Large intestine (tissue), 3 donors: ENCODE measurements around the gene DLG1. TPM values are rescaled to one million over a fixed set of nuclear protein-coding genes. Genes with fewer than 3 reads are reported as not detected.
"Not testable (repeated sequence)": the region's sequence is repeated elsewhere in the genome, so short reads cannot be mapped to it uniquely, and the experiment has no call there.

ENCODE experiments used
- DNase-seq, 2 donors: peaks; one replicate each; pipeline versions ENCODE4 v3.0.0 to v3.0.0-alpha.2; 2013
- H3K27ac ChIP-seq: one replicate; pipeline ENCODE4 v1.5.1; 2013; ENCODE audit warnings: low read length
- H3K27me3 ChIP-seq: 2 replicates; pipeline ENCODE4 v1.6.1; 2013; ENCODE audit warnings: low read length; ENCODE audit not compliant: control insufficient read depth, insufficient read depth
- H3K36me3 ChIP-seq: 2 replicates; pipeline ENCODE4 v1.6.1; 2013; ENCODE audit warnings: low read length; ENCODE audit not compliant: control insufficient read depth, insufficient read depth
- H3K4me1 ChIP-seq: one replicate; pipeline ENCODE4 v1.6.1; 2013; ENCODE audit warnings: low read length; ENCODE audit not compliant: control insufficient read depth, insufficient read depth
- H3K4me3 ChIP-seq: one replicate; pipeline ENCODE4 v1.5.1; 2013; ENCODE audit warnings: low read length
- H3K9me3 ChIP-seq: one replicate; pipeline ENCODE4 v1.6.1; 2013; ENCODE audit warnings: mild to moderate bottlenecking, low read depth, low read length, moderate library complexity; ENCODE audit not compliant: control insufficient read depth
- WGBS: methylation state at CpG from one replicate; pipeline ENCODE4 v1.1.5; 2013; ENCODE audit warnings: low lambda C conversion rate; ENCODE audit not compliant: insufficient coverage; 5-methylcytosine and 5-hydroxymethylcytosine counted together
- polyA plus RNA-seq: library from polyadenylated mRNA; unstranded; fragments of 120-200 nt; gene quantifications from one replicate; pipeline ENCODE4 v1.2.1, GENCODE V29; 2013

DLG1 gene
- polyA plus RNA-seq, 1 donor, result 74.5 TPM

- peaks cover 29% of the 10 kb centered on the region for H3K36me3 ChIP-seq
- no peak for DNase-seq
- no peaks in the 10 kb centered on the region for H3K4me1 ChIP-seq
- H3K27me3 ChIP-seq, result no peaks in the 10 kb centered on the region
- no peaks in the 10 kb centered on the region for H3K9me3 ChIP-seq
- no peak overlapping the region for H3K4me3 ChIP-seq
- 89% methylated on average over 1 of the region's 4 CpGs for WGBS
- no peak overlapping the region for H3K27ac ChIP-seq
These were observed 213.3 kb downstream of the DLG1 start for GRCh38 chr3:197085137-197085536.

DNA sequence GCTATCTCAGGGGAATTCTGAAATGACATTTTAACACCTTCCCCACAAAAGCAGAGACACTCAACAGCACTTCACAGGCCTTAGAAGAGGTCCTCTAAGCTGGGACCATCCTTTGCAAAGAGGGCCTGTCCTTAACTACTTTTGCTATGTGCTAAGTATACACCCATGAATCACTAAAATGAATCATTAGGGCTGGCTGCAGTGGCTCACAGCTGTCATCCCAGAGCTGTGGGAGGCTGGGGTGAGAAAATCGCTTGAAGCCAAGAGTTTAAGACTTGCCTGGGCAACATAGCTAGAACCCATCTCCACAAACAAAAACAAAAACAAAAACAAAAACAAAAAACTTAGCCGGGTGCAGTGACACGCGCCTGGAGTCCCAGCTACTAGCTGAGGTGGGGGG is 214.9 kb downstream of the DLG1 start:
- H3K4me3 ChIP-seq, result no peak overlapping the region
- H3K27ac ChIP-seq, result no peak overlapping the region
- peaks cover 22% of the 10 kb centered on the region for H3K36me3 ChIP-seq
- no CpG with 5 or more reads among the region's 4 CpGs for whole genome bisulfite sequencing
- no peaks in the 10 kb centered on the region for H3K9me3 ChIP-seq
- no peaks in the 10 kb centered on the region for H3K4me1 ChIP-seq
- DNase-seq, result no peak
- H3K27me3 ChIP-seq, result no peaks in the 10 kb centered on the region

- no peak for DNase-seq
- Histone ChIP-seq H3K27ac (no peak overlapping the region), H3K27me3 (no peaks in the 10 kb centered on the region), H3K36me3 (peaks cover 20% of the 10 kb centered on the region), H3K4me1 (no peaks in the 10 kb centered on the region), H3K4me3 (no peak overlapping the region), H3K9me3 (no peaks in the 10 kb centered on the region)
- WGBS, result 67% methylated on average over 1 of the region's 2 CpGs
These were observed 215.5 kb downstream of the DLG1 start for GRCh38 chr3:197082871-197083270.

GRCh38 chr3:197080344-197080743 is 218.1 kb downstream of the DLG1 start:
- no peaks in the 10 kb centered on the region for H3K4me1 ChIP-seq
- no peak for DNase-seq
- WGBS, result no CpG with 5 or more reads among the region's 10 CpGs
- no peaks in the 10 kb centered on the region for H3K9me3 ChIP-seq
- H3K4me3 ChIP-seq, result no peak overlapping the region
- H3K36me3 ChIP-seq, result peaks cover 30% of the 10 kb centered on the region
- no peak overlapping the region for H3K27ac ChIP-seq
- H3K27me3 ChIP-seq, result no peaks in the 10 kb centered on the region

GRCh38 chr3:197076415-197076814 is 222.0 kb downstream of the DLG1 start:
- H3K4me1 ChIP-seq, result no peaks in the 10 kb centered on the region
- peaks cover 22% of the 10 kb centered on the region for H3K36me3 ChIP-seq
- WGBS, result 96% methylated on average over 4 of the region's 4 CpGs
- H3K27me3 ChIP-seq, result no peaks in the 10 kb centered on the region
- no peaks in the 10 kb centered on the region for H3K9me3 ChIP-seq
- no peak overlapping the region for H3K4me3 ChIP-seq
- DNase-seq, result no peak
- no peak overlapping the region for H3K27ac ChIP-seq

- H3K27ac ChIP-seq, result no peak overlapping the region
- H3K9me3 ChIP-seq, result no peaks in the 10 kb centered on the region
- H3K36me3 ChIP-seq, result peaks cover 14% of the 10 kb centered on the region
- H3K27me3 ChIP-seq, result no peaks in the 10 kb centered on the region
- no peak for DNase-seq
- no peaks in the 10 kb centered on the region for H3K4me1 ChIP-seq
- no CpG with 5 or more reads among the region's 1 CpG for WGBS
- H3K4me3 ChIP-seq, result no peak overlapping the region
These were observed 230.3 kb downstream of the DLG1 start for GRCh38 chr3:197068077-197068476.

DNA sequence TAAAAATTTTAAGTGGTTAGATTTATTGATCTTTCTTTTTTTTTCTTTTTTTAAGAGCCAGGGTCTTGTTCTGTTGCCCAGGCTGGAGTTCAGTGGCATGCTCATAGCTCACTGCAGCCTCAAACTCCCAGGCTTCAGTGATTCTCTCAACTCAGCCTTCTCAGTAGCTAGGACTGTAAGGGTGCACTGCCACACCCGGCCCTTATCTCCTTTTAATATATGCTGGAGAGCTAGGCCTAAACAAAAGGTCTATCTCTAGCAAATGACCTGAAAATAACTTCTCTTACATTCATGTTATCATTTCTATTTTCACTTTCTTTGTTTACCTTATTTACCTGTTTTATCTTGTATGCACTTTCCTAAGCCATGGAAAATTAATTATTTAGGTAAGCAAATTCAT is 233.6 kb downstream of the DLG1 start:
- DNase-seq, result no peak
- no peaks in the 10 kb centered on the region for H3K9me3 ChIP-seq
- WGBS, result no CpG with 5 or more reads among the region's 1 CpG
- H3K4me1 ChIP-seq, result no peaks in the 10 kb centered on the region
- H3K27me3 ChIP-seq, result no peaks in the 10 kb centered on the region
- H3K36me3 ChIP-seq, result peaks cover 31% of the 10 kb centered on the region
- no peak overlapping the region for H3K27ac ChIP-seq
- no peak overlapping the region for H3K4me3 ChIP-seq

DNA sequence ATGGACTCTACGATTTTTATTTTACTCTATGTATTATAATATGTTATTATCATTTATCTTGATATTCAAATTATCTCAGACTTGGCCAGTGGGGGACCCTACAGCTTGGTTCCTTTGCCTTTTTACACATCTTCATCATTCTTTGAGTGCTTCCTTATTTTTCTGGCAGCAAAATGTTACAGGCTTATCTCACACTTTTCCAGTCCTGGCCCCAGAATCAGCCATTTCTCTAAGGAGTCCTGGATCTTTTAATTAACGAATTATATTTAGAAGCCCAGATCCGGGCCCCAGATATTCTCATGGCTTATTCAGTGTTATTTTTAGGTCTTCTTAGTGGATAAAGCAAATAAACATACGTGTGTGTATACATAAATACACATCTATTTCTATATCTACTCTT is 236.0 kb downstream of the DLG1 start:
- WGBS, result 100% methylated on average over 1 of the region's 4 CpGs
- Histone ChIP-seq H3K27ac (no peak overlapping the region), H3K27me3 (no peaks in the 10 kb centered on the region), H3K36me3 (peaks cover 47% of the 10 kb centered on the region), H3K9me3 (no peaks in the 10 kb centered on the region), H3K4me1 (no peaks in the 10 kb centered on the region), H3K4me3 (no peak overlapping the region)
- DNase-seq, result no peak

- DNase-seq, H3K27ac ChIP-seq, H3K9me3 ChIP-seq, H3K4me3 ChIP-seq, H3K4me1 ChIP-seq, H3K27me3 ChIP-seq: not testable (repeated sequence)
- peaks cover 42% of the 10 kb centered on the region for H3K36me3 ChIP-seq
- 94% methylated on average over 2 of the region's 6 CpGs for WGBS
These were observed 246.8 kb downstream of the DLG1 start for GRCh38 chr3:197051637-197052036.

DNA sequence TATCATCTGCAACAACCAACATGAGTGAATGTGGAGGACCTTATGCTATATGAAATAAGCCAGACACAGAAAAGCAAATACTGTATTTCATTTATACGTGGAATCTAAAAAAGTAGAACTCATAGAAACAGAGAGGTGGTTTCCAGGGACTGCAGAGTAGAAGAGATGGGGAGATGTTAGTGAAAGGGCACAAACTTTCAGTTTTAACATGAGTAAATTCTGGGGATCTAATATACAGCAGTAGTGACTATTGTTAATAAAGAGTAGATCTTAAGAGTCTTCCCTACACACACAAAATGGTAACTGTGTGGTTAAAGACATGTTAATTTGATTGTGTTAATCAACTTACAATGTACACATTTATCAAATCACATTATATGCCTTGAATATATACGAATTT is 247.9 kb downstream of the DLG1 start:
- no peak overlapping the region for H3K27ac ChIP-seq
- peaks cover 38% of the 10 kb centered on the region for H3K36me3 ChIP-seq
- H3K4me1 ChIP-seq, result peaks cover 8% of the 10 kb centered on the region
- no peaks in the 10 kb centered on the region for H3K27me3 ChIP-seq
- no peak overlapping the region for H3K4me3 ChIP-seq
- no peaks in the 10 kb centered on the region for H3K9me3 ChIP-seq
- 83% methylated on average over 1 of the region's 2 CpGs for WGBS
- no peak for DNase-seq

DNA sequence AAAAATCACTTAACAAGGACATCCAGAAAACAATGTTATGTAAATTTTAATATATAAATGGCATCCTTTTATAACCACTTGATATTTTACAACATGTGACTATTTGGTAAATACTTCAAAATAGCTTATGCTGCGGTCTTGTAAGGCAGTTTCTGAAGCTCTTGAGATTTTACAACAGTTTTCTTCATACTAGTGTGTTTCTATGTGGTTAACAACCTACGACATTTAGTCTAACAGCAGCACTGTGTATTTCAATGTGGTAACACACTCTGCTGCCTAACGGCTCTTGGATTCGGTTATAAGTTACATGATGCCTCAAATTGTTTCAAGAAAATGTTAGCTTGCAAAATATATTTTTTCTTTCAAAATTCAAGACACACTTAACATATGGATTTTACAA is 255.9 kb downstream of the DLG1 start:
- H3K9me3 ChIP-seq, result no peaks in the 10 kb centered on the region
- DNase-seq, result no peak
- peaks cover 16% of the 10 kb centered on the region for H3K36me3 ChIP-seq
- H3K4me3 ChIP-seq, result no peak overlapping the region
- H3K4me1 ChIP-seq, result peaks cover 3% of the 10 kb centered on the region
- no peaks in the 10 kb centered on the region for H3K27me3 ChIP-seq
- no peak overlapping the region for H3K27ac ChIP-seq
- 90% methylated on average over 2 of the region's 4 CpGs for WGBS
